ENCODE results near the gene CPM.

- no peak for TF ChIP-seq CTCF (IDR thresholded peaks at IDR 0.05 in 2 of 3, conservative IDR thresholded peaks at IDR 0.05 in 1 of 3; ENCODE audit: control insufficient read depth in 2 of 3, extremely low read depth in 1 of 3, insufficient read depth in 1 of 3, low read depth in 3 of 3, low read length in 3 of 3)
- no peak for TF ChIP-seq HDAC6 (IDR thresholded peaks at IDR 0.05; ENCODE audit: unreplicated experiment)
- TF ChIP-seq CHD2 (IDR thresholded peaks at IDR 0.05; ENCODE audit: borderline replicate concordance, low read depth, low read length): no peak
- TF ChIP-seq POLR2AphosphoS2 (IDR thresholded peaks at IDR 0.05; ENCODE audit: low read depth, low read length): no peak
- no peak for TF ChIP-seq MYC (IDR thresholded peaks at IDR 0.05; ENCODE audit: insufficient read depth, insufficient read length, insufficient replicate concordance, low read length, severe bottlenecking)
- TF ChIP-seq EZH2 (IDR thresholded peaks at IDR 0.05; ENCODE audit: borderline replicate concordance, control insufficient read depth, low read depth, low read length): no peak
- no peak for TF ChIP-seq MAX (IDR thresholded peaks at IDR 0.05; ENCODE audit: low read depth, low read length)
- no peak for TF ChIP-seq FOXK2 (IDR thresholded peaks at IDR 0.05)
- no peak for TF ChIP-seq CHD4 (IDR thresholded peaks at IDR 0.05)
- TF ChIP-seq TAF1 (IDR thresholded peaks at IDR 0.05; ENCODE audit: borderline replicate concordance, low read depth, low read length): no peak
- no peak for TF ChIP-seq SP1 (IDR thresholded peaks at IDR 0.05; ENCODE audit: low read depth, low read length)
Measured at GRCh38 chr12:68915055-68915454, 17.9 kb downstream of the CPM start.

All from GM12878 (cell line).